HG03064 (cell line): ENCODE results near the gene PTP4A2.
"Not testable (repeated sequence)": the region's sequence is repeated elsewhere in the genome, so short reads cannot be mapped to it uniquely, and the experiment has no call there.

Experiments used
- ATAC-seq: cut with Tn5 transposase; IDR thresholded peaks from one replicate; pipeline ENCODE4 v1.9.1; 2021; ENCODE audit warnings: low read depth; ENCODE audit not compliant: unreplicated experiment

PTP4A2 gene

DNA sequence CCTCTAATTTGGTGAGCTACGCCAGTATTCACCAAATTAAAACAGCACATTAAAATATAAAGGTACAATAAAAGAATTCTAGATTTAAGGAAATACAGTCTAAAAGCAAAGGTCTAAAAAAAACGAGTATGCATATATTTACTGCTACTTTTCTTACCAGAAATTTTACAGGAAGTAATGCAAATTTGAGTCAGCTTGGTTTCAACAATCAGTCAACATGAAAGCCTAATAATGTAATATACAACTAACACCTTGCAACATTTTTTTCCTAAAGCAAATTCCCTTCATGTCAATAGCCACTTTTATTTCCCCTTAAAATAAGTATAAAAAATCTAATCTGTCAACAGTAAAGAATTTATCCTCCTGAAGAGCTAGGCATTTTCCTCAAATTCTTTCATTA, 11.9 kb downstream of the PTP4A2 start:
- no peak for ATAC-seq

DNA sequence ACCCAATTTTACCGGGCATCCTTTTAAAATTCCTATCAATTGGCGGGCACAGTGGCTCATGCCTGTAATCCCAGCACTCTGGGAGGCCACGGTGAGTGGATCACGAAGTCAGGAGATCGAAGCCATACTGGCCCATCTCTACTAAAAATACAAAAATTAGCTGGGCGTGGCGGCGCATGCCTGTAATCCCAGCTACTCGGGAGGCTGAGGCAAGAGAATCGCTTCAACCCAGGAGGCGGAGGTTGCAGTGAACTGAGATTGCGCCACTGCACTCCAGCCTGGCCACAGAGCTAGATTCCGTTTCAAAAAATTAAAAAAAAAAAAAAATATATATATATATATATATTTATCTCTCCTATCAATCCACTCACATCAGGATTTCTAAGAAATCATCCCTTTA, 12.3 kb downstream of the PTP4A2 start:
- ATAC-seq, result not testable (repeated sequence)

DNA sequence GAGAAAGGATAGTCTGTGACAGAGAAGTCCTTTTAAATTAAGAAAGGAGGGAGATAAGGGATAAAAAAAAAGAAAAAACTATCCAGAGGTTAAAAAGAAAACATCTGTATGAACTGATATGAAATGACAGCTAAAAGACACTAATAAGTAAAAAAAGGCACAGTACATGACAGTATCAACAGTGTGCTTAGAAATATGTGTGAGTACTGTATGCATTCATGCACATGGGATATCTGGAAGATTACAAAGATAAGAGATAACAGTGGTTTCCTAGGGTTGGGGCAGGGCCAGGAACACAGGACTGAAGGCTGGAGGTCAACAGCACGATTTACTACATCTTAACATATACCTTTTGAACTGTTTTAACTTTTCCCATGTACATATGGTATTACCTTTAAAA, 13.3 kb downstream of the PTP4A2 start:
- no peak for ATAC-seq

- no peak for ATAC-seq
These were observed 14.2 kb downstream of the PTP4A2 start for GRCh38 chr1:31923901-31924535.

DNA sequence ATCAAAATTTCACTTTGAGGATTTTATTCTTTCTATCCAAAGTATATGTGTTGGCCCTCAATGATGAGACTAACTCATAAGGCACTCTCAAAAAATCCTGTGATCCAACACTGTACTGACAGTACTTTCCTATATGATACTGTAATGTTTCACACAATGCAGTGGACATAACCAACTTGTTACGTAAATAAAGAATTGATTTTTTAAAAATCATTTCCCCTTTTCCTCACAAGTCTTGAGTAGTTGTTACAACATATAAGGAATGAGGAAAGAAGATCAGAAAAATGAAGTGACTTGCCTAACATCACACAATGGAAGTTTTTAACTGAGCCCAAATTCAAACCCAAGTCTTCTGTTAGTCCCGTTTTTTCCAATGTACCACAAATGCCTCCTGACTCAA, 17.2 kb downstream of the PTP4A2 start:
- ATAC-seq, result no peak

DNA sequence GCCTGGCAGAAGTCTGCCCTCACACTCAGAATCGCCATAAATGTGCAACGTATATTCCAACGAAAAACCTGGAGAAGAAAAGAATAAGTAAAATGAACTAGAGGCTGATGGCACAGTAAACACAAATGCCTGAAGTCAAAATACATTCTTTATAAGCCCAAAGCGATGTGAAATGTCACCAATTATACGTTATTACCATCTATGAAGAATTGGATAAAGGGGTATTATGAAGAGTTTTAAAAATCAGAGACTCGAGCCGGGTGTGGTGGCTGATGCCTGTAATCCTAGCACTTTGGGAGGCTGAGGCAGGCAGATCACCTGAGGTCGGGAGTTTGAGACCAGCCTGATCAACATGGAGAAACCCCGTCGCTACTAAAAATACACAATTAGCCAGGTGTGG, 18.6 kb downstream of the PTP4A2 start:
- ATAC-seq, result no peak

GRCh38 chr1:31915438-31915837, 22.7 kb downstream of the PTP4A2 start:
- no peak for ATAC-seq

DNA sequence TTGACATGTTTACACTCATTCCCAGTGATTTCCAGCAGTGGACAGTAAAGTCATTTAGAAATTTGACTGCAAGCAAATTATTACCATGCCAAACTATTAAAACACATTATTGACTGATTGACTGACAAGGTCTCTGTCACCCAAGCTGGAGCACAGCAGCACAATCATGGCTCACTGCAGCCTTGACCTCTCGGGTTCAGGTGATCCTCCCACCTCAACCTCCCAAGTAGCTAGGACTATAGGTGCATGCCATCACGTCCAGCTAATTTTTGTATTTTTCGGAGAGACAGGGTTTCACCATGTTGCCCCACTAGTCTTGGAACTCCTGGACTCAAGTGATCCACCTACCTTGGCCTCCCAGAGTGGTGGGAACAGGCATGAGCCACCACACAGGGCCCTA, 24.2 kb downstream of the PTP4A2 start:
- ATAC-seq, result no peak

GRCh38 chr1:31912839-31913239, 25.3 kb downstream of the PTP4A2 start:
- ATAC-seq, result no peak

GRCh38 chr1:31911994-31912780, 26.0 kb downstream of the PTP4A2 start:
- ATAC-seq, result no peak

DNA sequence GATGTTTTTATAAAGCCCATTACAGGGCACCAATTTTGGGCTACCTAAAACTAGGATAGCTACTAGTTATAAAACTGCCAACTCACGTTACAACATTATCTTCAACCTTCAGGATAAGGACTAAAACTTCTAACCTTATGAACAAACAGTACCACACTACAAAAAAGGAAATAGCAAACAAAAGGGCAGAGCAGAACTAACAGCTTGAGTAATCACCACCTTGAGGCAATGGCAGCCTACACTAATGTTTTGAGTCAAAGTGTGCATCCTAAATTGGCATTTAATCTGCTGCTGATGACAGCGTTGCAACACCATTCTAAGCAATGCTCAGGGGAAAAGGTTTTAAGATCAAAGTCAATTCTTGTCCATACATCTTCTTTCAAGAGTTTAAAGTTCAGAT, 27.2 kb downstream of the PTP4A2 start:
- no peak for ATAC-seq

DNA sequence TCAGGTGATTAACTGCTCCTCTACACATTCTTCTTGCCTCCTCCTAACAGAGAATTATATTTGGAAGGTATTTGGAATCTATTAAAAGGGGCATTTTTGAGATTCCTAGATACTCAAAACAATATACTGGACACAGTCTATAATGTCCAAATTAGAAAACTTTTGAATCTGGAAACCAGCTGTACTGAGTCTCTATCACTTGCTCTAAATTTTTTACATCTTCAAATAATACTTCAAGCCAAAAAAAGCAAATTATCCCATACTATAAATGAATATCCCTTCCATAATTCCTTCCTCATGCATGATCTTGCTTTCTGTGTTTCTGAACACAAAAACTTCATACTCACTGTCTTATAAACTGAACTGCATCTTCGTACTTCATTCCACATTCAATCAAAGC, 28.5 kb downstream of the PTP4A2 start:
- no peak for ATAC-seq

GRCh38 chr1:31906557-31906956, 31.6 kb downstream of the PTP4A2 start:
- ATAC-seq, result no peak

- no peak for ATAC-seq
These were observed 32.5 kb downstream of the PTP4A2 start for GRCh38 chr1:31905681-31906080.

DNA sequence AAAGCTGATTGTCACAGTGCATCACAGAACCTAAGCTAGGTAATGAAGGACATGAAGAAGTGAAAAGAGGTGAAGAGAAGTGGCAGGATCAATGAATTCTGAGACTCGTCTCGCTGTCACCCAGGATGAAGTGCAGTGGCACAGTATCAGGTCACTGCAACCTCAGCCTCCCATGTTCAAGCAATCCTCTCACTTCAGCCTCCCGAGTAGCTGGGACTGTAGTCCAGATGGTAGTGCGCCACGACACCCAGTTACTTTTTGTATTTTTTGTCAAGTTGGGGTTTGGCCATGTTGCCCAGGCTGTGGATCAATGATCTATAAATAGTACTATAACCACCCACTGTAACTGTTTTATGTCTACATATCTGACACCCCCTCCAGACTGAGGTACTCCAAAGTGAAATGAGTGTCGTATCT, 33.1 kb downstream of the PTP4A2 start:
- no peak for ATAC-seq

GRCh38 chr1:31904339-31905092, 33.7 kb downstream of the PTP4A2 start:
- no peak for ATAC-seq

- no peak for ATAC-seq
These were observed 35.7 kb downstream of the PTP4A2 start for GRCh38 chr1:31902510-31902860.

DNA sequence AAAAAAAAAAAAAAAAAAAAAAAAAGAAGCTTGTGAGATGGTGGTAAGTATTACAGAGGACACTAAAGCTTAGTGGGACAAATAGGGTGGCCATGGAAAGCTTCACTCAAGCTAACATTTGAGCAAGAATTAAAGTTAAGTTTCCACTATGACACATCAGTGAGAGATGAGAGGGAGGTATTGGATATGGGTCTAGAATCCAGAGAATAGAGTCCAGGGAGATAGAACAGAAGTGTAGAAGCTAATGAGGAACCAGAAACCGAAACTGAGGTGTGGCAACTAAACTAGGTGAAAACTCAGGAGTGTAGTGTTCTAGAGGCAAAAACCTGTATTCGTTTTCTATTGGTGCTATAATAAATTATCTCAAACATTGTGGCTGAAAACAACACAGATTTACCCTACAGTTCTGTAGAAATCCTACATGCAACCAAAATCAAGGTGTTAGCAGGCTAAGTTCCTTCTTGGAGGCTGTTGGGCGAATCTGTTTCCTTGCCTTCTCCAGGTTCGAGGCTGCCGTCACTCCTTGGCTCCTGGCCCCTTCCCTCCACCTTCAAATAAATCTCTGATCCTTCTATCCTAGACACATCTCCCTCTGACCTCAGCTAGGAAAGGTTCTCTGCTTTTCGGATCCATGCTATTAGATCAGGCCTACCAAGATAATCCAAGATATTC, 36.2 kb downstream of the PTP4A2 start:
- ATAC-seq, result no peak

- no peak for ATAC-seq
These were observed 37.4 kb downstream of the PTP4A2 start for GRCh38 chr1:31900790-31901189.

DNA sequence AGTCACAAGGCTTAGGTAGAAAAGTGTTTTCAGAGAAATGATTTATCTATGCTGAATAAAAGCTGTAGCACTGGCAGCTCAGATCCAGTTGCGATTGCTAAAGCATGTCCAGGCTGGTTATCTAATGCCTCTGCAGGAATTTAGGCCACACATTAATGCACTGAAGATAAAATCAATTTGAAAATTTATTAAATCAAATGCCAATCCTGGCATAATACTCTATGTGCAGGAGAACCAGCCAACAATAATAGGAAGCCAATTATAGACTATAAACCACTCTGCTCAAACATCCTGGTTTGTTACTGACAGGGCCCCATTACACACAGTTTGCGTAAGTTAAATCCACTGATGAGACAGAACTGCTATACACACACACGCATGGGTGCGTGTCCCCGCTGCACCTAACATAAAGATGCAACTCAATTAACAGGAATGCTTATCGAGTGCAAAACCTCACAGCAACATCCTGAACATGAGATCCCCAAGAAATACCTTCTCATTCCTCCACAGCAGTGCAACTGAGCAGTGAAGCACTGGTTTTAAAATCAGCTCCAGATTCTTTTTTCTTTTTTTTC, 40.6 kb downstream of the PTP4A2 start:
- no peak for ATAC-seq
